Calu3 (cell line): ENCODE measurements around the gene SPAAR. TPM values are rescaled to one million over a fixed set of nuclear protein-coding genes. Genes with fewer than 3 reads are reported as not detected.
A peak's percentile ranks its signal among the peaks of the same experiment; 100 is the strongest.
"Not testable (repeated sequence)": the region's sequence is repeated elsewhere in the genome, so short reads cannot be mapped to it uniquely, and the experiment has no call there.

Source experiments
- BruUV-seq: library from RNA; stranded (reverse); fragments of 400-500 nt; replicated peaks from 2 replicates; lab custom pipeline; 2021; lab: Mats Ljungman, UMichigan
- CTCF ChIA-PET: fragments of 300-600 bp; sonication (Branson Sonifier 250); formaldehyde crosslinking; loops from one replicate; lab custom pipeline; 2022; ENCODE audit warnings: antibody characterized with exemption; lab: Charles Lee
- DNase-seq: peaks from one replicate; pipeline ENCODE4 v3.0.0; 2022
- H3K27ac Mint-ChIP-seq: one replicate; pipeline ENCODE4 v1.8.0; 2022; ENCODE audit warnings: mixed read lengths; ENCODE audit not compliant: unreplicated experiment
- H3K27me3 Mint-ChIP-seq: one replicate; pipeline ENCODE4 v1.8.0; 2022; ENCODE audit warnings: mixed read lengths; ENCODE audit not compliant: unreplicated experiment
- H3K36me3 Mint-ChIP-seq: one replicate; pipeline ENCODE4 v1.8.0; 2022; ENCODE audit warnings: mild to moderate bottlenecking, moderate library complexity, mixed read lengths; ENCODE audit not compliant: insufficient read depth, unreplicated experiment
- H3K4me1 Mint-ChIP-seq: one replicate; pipeline ENCODE4 v1.8.0; 2022; ENCODE audit warnings: mild to moderate bottlenecking, low read depth, mixed read lengths; ENCODE audit not compliant: unreplicated experiment
- H3K4me3 Mint-ChIP-seq: one replicate; pipeline ENCODE4 v1.8.0; 2022; ENCODE audit warnings: mild to moderate bottlenecking, low read depth, moderate library complexity, mixed read lengths; ENCODE audit not compliant: unreplicated experiment
- H3K9me3 Mint-ChIP-seq: one replicate; pipeline ENCODE4 v1.8.0; 2022; ENCODE audit warnings: low read depth, mixed read lengths; ENCODE audit not compliant: unreplicated experiment
- intact Hi-C: fragments of 100-400 bp; cut with micrococcal nuclease; formaldehyde crosslinking; loops from one replicate; pipeline ENCODE4 v1.10.0; 2022; ENCODE audit not compliant: unreplicated experiment
- total RNA-seq: library from RNA; stranded (reverse); gene quantifications from 2 replicates; pipeline ENCODE4 v1.2.3, GENCODE V29; 2022
- TF ChIP-seq, protein P1 (sequence below): fragments of 200-600 bp; IDR thresholded peaks from one replicate; pipeline ENCODE4 v1.8.0; 2022; ENCODE audit warnings: antibody characterized with exemption; ENCODE audit not compliant: unreplicated experiment

Gene SPAAR
- total RNA-seq, 1 experiment from 2014 or later, result not detected

DNA sequence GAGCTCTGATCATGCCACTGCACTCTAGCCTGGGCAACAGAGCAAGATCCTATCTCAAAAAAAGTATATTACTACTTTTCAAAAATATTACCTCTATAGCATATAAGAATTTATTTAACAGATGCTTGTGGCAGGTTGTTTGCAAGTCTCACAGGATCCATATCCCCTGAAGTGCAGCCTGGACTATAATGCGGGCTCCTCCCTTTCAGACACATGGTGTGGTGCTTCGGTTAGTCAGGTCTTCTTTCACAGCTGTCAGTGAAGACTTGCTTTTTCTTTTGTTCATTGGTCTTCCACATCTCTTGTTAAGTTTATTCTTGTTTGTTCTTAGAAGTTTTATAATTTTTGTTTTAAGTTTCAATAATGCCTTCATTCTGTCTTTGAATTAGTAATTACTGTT is 12.7 kb upstream of the SPAAR start:
- TF ChIP-seq, protein P1, sequence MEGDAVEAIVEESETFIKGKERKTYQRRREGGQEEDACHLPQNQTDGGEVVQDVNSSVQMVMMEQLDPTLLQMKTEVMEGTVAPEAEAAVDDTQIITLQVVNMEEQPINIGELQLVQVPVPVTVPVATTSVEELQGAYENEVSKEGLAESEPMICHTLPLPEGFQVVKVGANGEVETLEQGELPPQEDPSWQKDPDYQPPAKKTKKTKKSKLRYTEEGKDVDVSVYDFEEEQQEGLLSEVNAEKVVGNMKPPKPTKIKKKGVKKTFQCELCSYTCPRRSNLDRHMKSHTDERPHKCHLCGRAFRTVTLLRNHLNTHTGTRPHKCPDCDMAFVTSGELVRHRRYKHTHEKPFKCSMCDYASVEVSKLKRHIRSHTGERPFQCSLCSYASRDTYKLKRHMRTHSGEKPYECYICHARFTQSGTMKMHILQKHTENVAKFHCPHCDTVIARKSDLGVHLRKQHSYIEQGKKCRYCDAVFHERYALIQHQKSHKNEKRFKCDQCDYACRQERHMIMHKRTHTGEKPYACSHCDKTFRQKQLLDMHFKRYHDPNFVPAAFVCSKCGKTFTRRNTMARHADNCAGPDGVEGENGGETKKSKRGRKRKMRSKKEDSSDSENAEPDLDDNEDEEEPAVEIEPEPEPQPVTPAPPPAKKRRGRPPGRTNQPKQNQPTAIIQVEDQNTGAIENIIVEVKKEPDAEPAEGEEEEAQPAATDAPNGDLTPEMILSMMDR, result no peak
- no peaks in the 10 kb centered on the region for H3K4me1 Mint-ChIP-seq
- H3K9me3 Mint-ChIP-seq, result no peaks in the 10 kb centered on the region
- intact Hi-C loops, result no loop called here
- no peak overlapping the region for H3K27ac Mint-ChIP-seq
- BruUV-seq, result no TSS peak
- CTCF ChIA-PET, result no interaction called here
- no peak for DNase-seq
- H3K4me3 Mint-ChIP-seq, result no peak overlapping the region
- no peaks in the 10 kb centered on the region for H3K36me3 Mint-ChIP-seq
- H3K27me3 Mint-ChIP-seq, result peaks cover 13% of the 10 kb centered on the region

DNA sequence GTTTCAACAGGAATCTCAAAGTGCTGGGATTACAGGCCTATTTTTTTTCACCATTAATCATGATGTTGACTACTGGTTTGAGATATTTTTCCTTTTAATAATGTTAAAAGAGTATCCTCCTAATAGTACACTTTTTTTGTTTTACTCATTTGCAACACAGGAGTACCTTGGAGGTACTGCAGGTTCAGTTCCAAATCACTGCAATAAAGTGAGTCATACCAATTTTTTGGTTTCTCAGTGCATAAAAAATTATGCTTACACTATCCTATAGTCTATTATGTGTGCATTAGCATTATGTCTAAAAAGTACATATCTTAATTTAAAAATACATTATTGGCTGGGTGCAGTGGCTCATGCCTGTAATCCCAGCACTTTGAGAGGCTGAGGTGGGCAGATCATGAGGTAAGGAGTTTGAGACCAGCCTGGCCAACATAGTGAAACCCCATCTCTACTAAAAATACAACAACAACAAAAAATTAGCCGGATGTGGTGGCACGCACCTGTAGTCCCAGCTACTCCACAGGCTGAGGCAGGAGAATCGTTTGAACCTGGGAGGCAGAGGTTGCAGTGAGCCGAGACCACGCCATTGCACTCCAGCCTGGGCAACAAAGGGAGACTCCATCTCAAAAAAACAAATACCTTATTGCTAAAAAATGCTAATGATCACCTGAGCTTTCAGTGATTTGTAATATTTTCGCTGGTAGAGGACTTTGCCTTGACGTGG is 11.8 kb upstream of the SPAAR start:
- intact Hi-C loops, H3K4me3 Mint-ChIP-seq, BruUV-seq, H3K36me3 Mint-ChIP-seq, H3K9me3 Mint-ChIP-seq, DNase-seq, H3K27ac Mint-ChIP-seq, H3K4me1 Mint-ChIP-seq, CTCF ChIA-PET: not testable (repeated sequence)
- H3K27me3 Mint-ChIP-seq, result peaks cover 13% of the 10 kb centered on the region

DNA sequence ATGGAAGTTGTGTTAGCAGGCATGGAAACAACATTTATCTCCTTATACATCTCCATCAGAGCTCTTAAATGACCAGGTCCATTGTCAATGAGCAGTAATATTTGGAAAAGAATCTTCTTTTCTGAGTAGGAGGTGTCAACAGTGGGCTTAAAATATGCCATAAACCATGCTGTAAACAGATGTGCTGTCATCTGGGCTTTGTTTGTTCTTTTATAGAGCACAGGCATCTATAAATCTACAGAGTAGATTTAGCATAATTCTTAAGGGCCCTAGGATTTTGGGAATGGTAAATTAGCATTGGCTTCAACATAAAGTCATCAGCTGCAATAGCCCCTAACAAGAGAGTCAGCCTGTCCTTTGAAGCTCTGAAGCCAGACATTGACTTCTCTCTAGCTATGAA is 11.0 kb upstream of the SPAAR start:
- Mint-ChIP-seq H3K36me3 (no peaks in the 10 kb centered on the region), H3K4me3 (no peak overlapping the region), H3K27me3 (peaks cover 12% of the 10 kb centered on the region), H3K27ac (no peak overlapping the region), H3K4me1 (no peaks in the 10 kb centered on the region), H3K9me3 (no peaks in the 10 kb centered on the region)
- intact Hi-C loops, result no loop called here
- CTCF ChIA-PET, result no interaction called here
- no TSS peak for BruUV-seq
- TF ChIP-seq, protein P1, result no peak
- no peak for DNase-seq

DNA sequence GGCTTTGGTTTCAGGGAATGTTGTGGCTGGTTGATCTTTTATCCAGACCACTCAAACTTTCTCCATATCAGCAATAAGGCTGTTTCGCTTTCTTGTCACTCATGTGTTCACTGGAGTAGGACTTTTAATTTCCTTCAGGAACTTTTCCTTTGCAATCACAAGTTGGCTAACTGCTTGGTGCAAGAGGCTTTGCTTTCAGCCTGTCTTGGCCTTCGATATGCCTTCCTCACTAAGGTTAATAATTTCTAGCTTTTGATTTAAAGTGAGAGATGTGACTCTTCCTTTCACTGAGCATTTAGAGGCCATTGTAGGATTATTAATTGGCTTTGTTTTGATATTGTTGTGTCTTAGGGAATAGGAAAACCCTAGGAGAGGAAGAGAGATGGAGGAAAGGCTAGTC is 10.3 kb upstream of the SPAAR start:
- peaks cover 5% of the 10 kb centered on the region for H3K27me3 Mint-ChIP-seq
- no peak overlapping the region for H3K4me3 Mint-ChIP-seq
- no peaks in the 10 kb centered on the region for H3K4me1 Mint-ChIP-seq
- H3K36me3 Mint-ChIP-seq, result no peaks in the 10 kb centered on the region
- no peaks in the 10 kb centered on the region for H3K9me3 Mint-ChIP-seq
- no TSS peak for BruUV-seq
- no peak for DNase-seq
- intact Hi-C loops, result no loop called here
- TF ChIP-seq, protein P1, result no peak
- CTCF ChIA-PET, result no interaction called here
- H3K27ac Mint-ChIP-seq, result no peak overlapping the region

DNA sequence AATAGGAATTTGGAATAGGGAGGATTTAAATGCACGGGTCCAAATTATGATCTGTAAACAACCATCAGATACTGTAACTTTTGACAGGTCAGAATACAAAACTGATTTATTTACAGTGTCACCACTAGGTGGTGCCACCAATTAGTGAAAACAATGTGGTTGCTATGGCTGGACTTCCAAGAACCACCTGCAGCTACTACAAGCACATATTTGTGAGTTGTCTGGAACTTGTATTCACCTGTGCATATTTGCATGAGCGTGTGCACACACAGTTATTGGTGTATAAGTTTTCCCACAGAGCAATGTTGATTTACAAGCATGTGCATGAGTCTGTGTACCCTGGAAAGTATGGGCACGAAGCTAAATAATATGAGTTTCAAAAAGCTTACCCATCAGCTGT is 6.2 kb upstream of the SPAAR start:
- CTCF ChIA-PET, result interaction anchor here (0.6 to 1.3 kb wide), 5 partner anchors 21 to 171 kb away, joined by 3 to 9 read pairs (median 4); partner anchors contain the start of genes CREB3 and TLN1
- H3K36me3 Mint-ChIP-seq, result no peaks in the 10 kb centered on the region
- H3K4me1 Mint-ChIP-seq, result peaks cover 34% of the 10 kb centered on the region
- intact Hi-C loops, result loop anchor here (1.0 kb wide), 1 partner anchor 42 kb away; no protein-coding TSS in a partner anchor
- H3K4me3 Mint-ChIP-seq, result no peak overlapping the region
- BruUV-seq, result no TSS peak
- DNase-seq, result peak; percentile 39
- H3K27ac Mint-ChIP-seq, result no peak overlapping the region
- TF ChIP-seq, protein P1, result no peak
- H3K27me3 Mint-ChIP-seq, result no peaks in the 10 kb centered on the region
- H3K9me3 Mint-ChIP-seq, result no peaks in the 10 kb centered on the region
